ENCODE measurements around the gene SORCS3.

GRCh38 chr10:104744052-104744451 is 103.0 kb downstream of the SORCS3 start:
- TF ChIP-seq EZH2 (IDR thresholded peaks at IDR 0.05) (no peak), JUND (IDR thresholded peaks at IDR 0.05) (no peak), CTCF (IDR thresholded peaks at IDR 0.05 in 2 of 3, conservative IDR thresholded peaks at IDR 0.05 in 1 of 3; ENCODE audit: borderline replicate concordance in 1 of 3, insufficient read depth in 1 of 3, low read depth in 2 of 3, low read length in 2 of 3) (no peak), EGR1 (IDR thresholded peaks at IDR 0.05; ENCODE audit: low read depth) (no peak), MAX (IDR thresholded peaks at IDR 0.05) (no peak), ZBTB33 (IDR thresholded peaks at IDR 0.05; ENCODE audit: extremely low read depth, insufficient replicate concordance, low read length) (no peak), POLR2AphosphoS5 (IDR thresholded peaks at IDR 0.05; ENCODE audit: low read depth, low read length) (no peak), YY1 (IDR thresholded peaks at IDR 0.05; ENCODE audit: extremely low read depth, insufficient replicate concordance, low read depth, low read length) (no peak), POLR2A (IDR thresholded peaks at IDR 0.05; ENCODE audit: borderline replicate concordance, extremely low read depth, insufficient read depth, insufficient read length) (no peak), TCF7L2 (IDR thresholded peaks at IDR 0.05; ENCODE audit: borderline replicate concordance, extremely low read depth, insufficient read depth, insufficient read length) (no peak), CBX3 (IDR thresholded peaks at IDR 0.05; ENCODE audit: low read depth) (no peak), SP1 (IDR thresholded peaks at IDR 0.05; ENCODE audit: low read depth) (no peak), REST (IDR thresholded peaks at IDR 0.05; ENCODE audit: low read depth) (no peak), RAD21 (IDR thresholded peaks at IDR 0.05; ENCODE audit: low read depth) (no peak)
